Osteoblast (primary cell): ENCODE measurements around the gene CLCA1. TPM values are rescaled to one million over a fixed set of nuclear protein-coding genes. Genes with fewer than 3 reads are reported as not detected.

ENCODE experiments used
- DNase-seq: peaks from one replicate; pipeline ENCODE4 v3.0.0; 2011; ENCODE audit warnings: low spot score, mixed read lengths; ENCODE audit not compliant: insufficient read length; ENCODE audit errors: missing footprints
- H2AFZ ChIP-seq: 2 replicates; pipeline ENCODE4 v1.6.0; 2011; ENCODE audit warnings: mild to moderate bottlenecking, low read length
- H3K27ac ChIP-seq: 2 replicates; pipeline ENCODE4 v1.5.1; 2011; ENCODE audit warnings: mild to moderate bottlenecking, low read depth, low read length, moderate library complexity
- H3K27me3 ChIP-seq: 2 replicates; pipeline ENCODE4 v1.6.0; 2012; ENCODE audit warnings: mild to moderate bottlenecking, control low read depth, inconsistent platforms, low read length, moderate library complexity; ENCODE audit not compliant: insufficient read depth
- H3K36me3 ChIP-seq: 2 replicates; pipeline ENCODE4 v1.5.1; 2011; ENCODE audit warnings: mild to moderate bottlenecking, low read length, control low read depth, moderate library complexity; ENCODE audit not compliant: insufficient read depth
- H3K4me1 ChIP-seq: 2 replicates; pipeline ENCODE4 v1.5.1; 2011; ENCODE audit warnings: mild to moderate bottlenecking, low read length, control low read depth, moderate library complexity; ENCODE audit not compliant: insufficient read depth
- H3K4me2 ChIP-seq: 2 replicates; pipeline ENCODE4 v1.6.0; 2011; ENCODE audit warnings: mild to moderate bottlenecking, low read length; ENCODE audit not compliant: insufficient read depth
- H3K4me3 ChIP-seq: fragments of 200-600 bp; sonication (generic); 3 replicates; pipeline ENCODE4 v1.5.1; 2012; ENCODE audit warnings: mild to moderate bottlenecking, low read length, inconsistent platforms; ENCODE audit not compliant: insufficient read depth
- H3K79me2 ChIP-seq: 2 replicates; pipeline ENCODE4 v1.6.0; 2012; ENCODE audit warnings: mild to moderate bottlenecking, low read length, control low read depth, inconsistent platforms; ENCODE audit not compliant: insufficient read depth
- H3K9me3 ChIP-seq: 2 replicates; pipeline ENCODE4 v1.5.1; 2011; ENCODE audit warnings: low read depth, low read length, control low read depth
- H4K20me1 ChIP-seq: 2 replicates; pipeline ENCODE4 v1.6.0; 2012; ENCODE audit warnings: mild to moderate bottlenecking, low read length, control low read depth; ENCODE audit not compliant: insufficient read depth
- CTCF ChIP-seq: IDR thresholded peaks from 2 replicates; pipeline ENCODE4 v1.5.1; 2011; ENCODE audit warnings: mild to moderate bottlenecking, low read depth, low read length, moderate library complexity; ENCODE audit errors: extremely low read depth
- total RNA-seq: library from RNA; depleted of rRNA; stranded (reverse); fragments of >200 nt; gene quantifications from 2 replicates; pipeline ENCODE4 v1.2.3, GENCODE V29; 2012

Gene CLCA1
- total RNA-seq, 1 donor: not detected

GRCh38 chr1:86504895-86505563 lies 36.3 kb downstream of the CLCA1 start:
- no peak for TF ChIP-seq CTCF
- Histone ChIP-seq H3K27ac (no peak overlapping the region), H3K27me3 (no peaks in the 10 kb centered on the region), H2AFZ (no peak overlapping the region), H3K79me2 (no peaks in the 10 kb centered on the region), H3K4me3 (no peak overlapping the region), H3K9me3 (no peaks in the 10 kb centered on the region), H3K4me2 (no peak overlapping the region), H3K36me3 (no peaks in the 10 kb centered on the region), H4K20me1 (no peaks in the 10 kb centered on the region), H3K4me1 (peaks cover 5% of the 10 kb centered on the region)
- DNase-seq: no peak

- Histone ChIP-seq H3K36me3 (no peaks in the 10 kb centered on the region), H3K9me3 (no peaks in the 10 kb centered on the region), H3K4me3 (no peak overlapping the region), H2AFZ (no peak overlapping the region), H3K4me1 (peaks cover 5% of the 10 kb centered on the region), H3K27me3 (no peaks in the 10 kb centered on the region), H3K27ac (no peak overlapping the region), H3K79me2 (no peaks in the 10 kb centered on the region), H3K4me2 (no peak overlapping the region), H4K20me1 (no peaks in the 10 kb centered on the region)
- DNase-seq: no peak
- TF ChIP-seq CTCF: no peak
Measured at GRCh38 chr1:86505564-86505902, 36.8 kb downstream of the CLCA1 start.

- no peaks in the 10 kb centered on the region for H4K20me1 ChIP-seq
- H3K79me2 ChIP-seq: no peaks in the 10 kb centered on the region
- H3K9me3 ChIP-seq: no peaks in the 10 kb centered on the region
- H3K27ac ChIP-seq: no peak overlapping the region
- peak; percentile 73 for TF ChIP-seq CTCF
- H3K4me1 ChIP-seq: peaks cover 5% of the 10 kb centered on the region
- peak overlapping the region; percentile 57 for H3K4me2 ChIP-seq
- peak; percentile 66 for DNase-seq
- H3K27me3 ChIP-seq: no peaks in the 10 kb centered on the region
- no peaks in the 10 kb centered on the region for H3K36me3 ChIP-seq
- no peak overlapping the region for H3K4me3 ChIP-seq
- peak overlapping the region; percentile 43 for H2AFZ ChIP-seq
Measured at GRCh38 chr1:86507935-86508582, 39.3 kb downstream of the CLCA1 start.

- H2AFZ ChIP-seq: no peak overlapping the region
- peak overlapping the region; percentile 57 for H3K4me2 ChIP-seq
- peaks cover 5% of the 10 kb centered on the region for H3K4me1 ChIP-seq
- TF ChIP-seq CTCF: no peak
- no peaks in the 10 kb centered on the region for H3K27me3 ChIP-seq
- H3K36me3 ChIP-seq: no peaks in the 10 kb centered on the region
- no peak for DNase-seq
- no peaks in the 10 kb centered on the region for H3K9me3 ChIP-seq
- no peak overlapping the region for H3K4me3 ChIP-seq
- no peak overlapping the region for H3K27ac ChIP-seq
- H3K79me2 ChIP-seq: no peaks in the 10 kb centered on the region
- no peaks in the 10 kb centered on the region for H4K20me1 ChIP-seq
Measured at GRCh38 chr1:86508583-86508969, 39.8 kb downstream of the CLCA1 start.
